ENCODE measurements around the gene PRRC2B.
A peak's percentile ranks its signal among the peaks of the same experiment; 100 is the strongest.

The PRRC2B gene

GRCh38 chr9:131423171-131423581, 29.3 kb downstream of the PRRC2B start:
- Mint-ChIP-seq H3K4me1 (peaks cover 52% of the 10 kb centered on the region), H3K27me3 (no peaks in the 10 kb centered on the region), H3K9me3 (no peaks in the 10 kb centered on the region), H3K4me3 (peak overlapping the region; percentile 43), H3K27ac (peak overlapping the region; percentile 90), H3K36me3 (peaks cover 16% of the 10 kb centered on the region)
- DNase-seq (ENCODE audit: low spot score in 2 of 2) (peak in 1 of 2 donors; percentile 57), ATAC-seq (ENCODE audit: low read depth) (peak; percentile 93)

DNA sequence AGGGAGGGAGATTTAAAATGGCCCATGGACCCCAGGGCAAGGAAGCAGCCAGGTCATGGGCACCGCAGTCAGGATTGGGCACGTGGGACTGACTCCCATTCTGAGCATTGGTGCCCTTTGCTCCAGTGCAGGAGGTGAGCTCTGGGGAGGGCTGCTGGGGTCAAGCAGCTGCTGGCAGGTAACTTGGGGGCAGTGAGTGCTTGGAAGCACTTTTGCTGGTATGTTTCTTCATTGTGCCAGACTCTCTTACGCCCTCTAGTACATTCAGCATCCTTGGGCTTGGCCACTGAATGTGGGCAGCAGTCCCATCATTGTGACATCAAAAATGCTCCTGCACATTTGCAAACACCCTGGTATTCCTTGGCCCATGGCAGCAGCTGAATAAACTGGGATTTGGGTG, 32.7 kb downstream of the PRRC2B start:
- H3K27ac Mint-ChIP-seq: peak overlapping the region; percentile 62
- H3K27me3 Mint-ChIP-seq: no peaks in the 10 kb centered on the region
- ATAC-seq (ENCODE audit: low read depth): no peak
- H3K36me3 Mint-ChIP-seq: peaks cover 16% of the 10 kb centered on the region
- H3K4me3 Mint-ChIP-seq: no peak overlapping the region
- no peak for DNase-seq (ENCODE audit: low spot score in 2 of 2)
- peaks cover 48% of the 10 kb centered on the region for H3K4me1 Mint-ChIP-seq
- no peaks in the 10 kb centered on the region for H3K9me3 Mint-ChIP-seq

GRCh38 chr9:131429121-131430012, 35.5 kb downstream of the PRRC2B start:
- DNase-seq (ENCODE audit: low spot score in 2 of 2): no peak
- peaks cover 19% of the 10 kb centered on the region for H3K36me3 Mint-ChIP-seq
- H3K4me1 Mint-ChIP-seq: peaks cover 31% of the 10 kb centered on the region
- peak overlapping the region; percentile 67 for H3K27ac Mint-ChIP-seq
- no peak for ATAC-seq (ENCODE audit: low read depth)
- no peaks in the 10 kb centered on the region for H3K9me3 Mint-ChIP-seq
- no peak overlapping the region for H3K4me3 Mint-ChIP-seq
- H3K27me3 Mint-ChIP-seq: no peaks in the 10 kb centered on the region

GRCh38 chr9:131432050-131432449, 38.2 kb downstream of the PRRC2B start:
- H3K36me3 Mint-ChIP-seq: peaks cover 19% of the 10 kb centered on the region
- H3K9me3 Mint-ChIP-seq: no peaks in the 10 kb centered on the region
- no peak overlapping the region for H3K27ac Mint-ChIP-seq
- peaks cover 20% of the 10 kb centered on the region for H3K4me1 Mint-ChIP-seq
- ATAC-seq (ENCODE audit: low read depth) (no peak), DNase-seq (ENCODE audit: low spot score in 2 of 2) (no peak)
- H3K27me3 Mint-ChIP-seq: no peaks in the 10 kb centered on the region
- H3K4me3 Mint-ChIP-seq: no peak overlapping the region

DNA sequence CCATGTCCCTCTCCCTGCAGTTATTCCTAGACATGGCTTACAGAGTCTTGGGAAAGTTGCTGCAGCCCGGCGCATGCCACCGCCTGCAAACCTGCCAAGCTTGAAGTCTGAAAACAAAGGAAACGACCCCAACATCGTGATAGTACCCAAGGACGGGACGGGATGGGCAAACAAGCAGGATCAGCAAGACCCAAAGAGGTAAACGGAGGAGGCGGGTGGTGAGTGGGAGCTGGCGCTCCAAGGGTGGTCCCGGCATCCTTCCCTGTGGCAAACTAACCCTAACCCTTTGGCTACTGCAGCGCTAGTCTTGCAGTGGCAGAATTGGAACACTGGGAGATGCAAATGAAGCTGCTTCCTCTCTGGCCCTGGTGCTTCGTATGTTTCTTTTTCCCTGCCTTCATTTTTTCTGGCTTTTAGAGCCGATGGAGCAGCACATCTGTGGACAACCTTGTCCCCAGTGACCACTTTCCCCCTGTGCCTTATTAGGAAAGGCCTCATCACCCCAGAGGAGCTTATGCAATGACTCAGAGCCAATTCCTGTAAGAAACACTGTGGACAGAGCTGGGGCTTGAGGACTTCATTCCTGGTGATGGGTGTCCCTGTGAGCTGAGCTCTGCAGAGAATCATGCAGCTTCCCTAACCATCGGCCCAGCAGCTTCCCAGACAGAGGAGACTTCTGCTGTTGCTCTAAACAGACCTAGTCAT, 38.9 kb downstream of the PRRC2B start:
- no peak for ATAC-seq (ENCODE audit: low read depth)
- Mint-ChIP-seq H3K27me3 (no peaks in the 10 kb centered on the region), H3K4me1 (peaks cover 18% of the 10 kb centered on the region), H3K4me3 (no peak overlapping the region), H3K27ac (no peak overlapping the region), H3K9me3 (no peaks in the 10 kb centered on the region), H3K36me3 (peaks cover 17% of the 10 kb centered on the region)
- DNase-seq (ENCODE audit: low spot score in 2 of 2): no peak

GRCh38 chr9:131433302-131433854, 39.5 kb downstream of the PRRC2B start:
- Mint-ChIP-seq H3K36me3 (peaks cover 20% of the 10 kb centered on the region), H3K27me3 (no peaks in the 10 kb centered on the region), H3K4me1 (peaks cover 18% of the 10 kb centered on the region), H3K4me3 (no peak overlapping the region), H3K9me3 (no peaks in the 10 kb centered on the region), H3K27ac (no peak overlapping the region)
- ATAC-seq (ENCODE audit: low read depth): no peak
- DNase-seq (ENCODE audit: low spot score in 2 of 2): no peak

GRCh38 chr9:131434673-131435072, 40.8 kb downstream of the PRRC2B start:
- Mint-ChIP-seq H3K9me3 (no peaks in the 10 kb centered on the region), H3K4me3 (no peak overlapping the region), H3K27me3 (no peaks in the 10 kb centered on the region), H3K27ac (no peak overlapping the region), H3K36me3 (peaks cover 28% of the 10 kb centered on the region), H3K4me1 (peaks cover 10% of the 10 kb centered on the region)
- DNase-seq (ENCODE audit: low spot score in 2 of 2) (no peak), ATAC-seq (ENCODE audit: low read depth) (no peak)

- no peak overlapping the region for H3K27ac Mint-ChIP-seq
- H3K27me3 Mint-ChIP-seq: no peaks in the 10 kb centered on the region
- DNase-seq (ENCODE audit: low spot score in 2 of 2): no peak
- H3K9me3 Mint-ChIP-seq: no peaks in the 10 kb centered on the region
- ATAC-seq (ENCODE audit: low read depth): no peak
- no peak overlapping the region for H3K4me3 Mint-ChIP-seq
- peaks cover 7% of the 10 kb centered on the region for H3K4me1 Mint-ChIP-seq
- H3K36me3 Mint-ChIP-seq: peaks cover 33% of the 10 kb centered on the region
Observed at GRCh38 chr9:131436376-131436775, 42.5 kb downstream of the PRRC2B start.

GRCh38 chr9:131436865-131437271, 43.0 kb downstream of the PRRC2B start:
- ATAC-seq (ENCODE audit: low read depth) (no peak), DNase-seq (ENCODE audit: low spot score in 2 of 2) (no peak)
- Mint-ChIP-seq H3K4me3 (no peak overlapping the region), H3K27ac (no peak overlapping the region), H3K9me3 (no peaks in the 10 kb centered on the region), H3K4me1 (peaks cover 10% of the 10 kb centered on the region), H3K27me3 (no peaks in the 10 kb centered on the region), H3K36me3 (peaks cover 33% of the 10 kb centered on the region)

DNA sequence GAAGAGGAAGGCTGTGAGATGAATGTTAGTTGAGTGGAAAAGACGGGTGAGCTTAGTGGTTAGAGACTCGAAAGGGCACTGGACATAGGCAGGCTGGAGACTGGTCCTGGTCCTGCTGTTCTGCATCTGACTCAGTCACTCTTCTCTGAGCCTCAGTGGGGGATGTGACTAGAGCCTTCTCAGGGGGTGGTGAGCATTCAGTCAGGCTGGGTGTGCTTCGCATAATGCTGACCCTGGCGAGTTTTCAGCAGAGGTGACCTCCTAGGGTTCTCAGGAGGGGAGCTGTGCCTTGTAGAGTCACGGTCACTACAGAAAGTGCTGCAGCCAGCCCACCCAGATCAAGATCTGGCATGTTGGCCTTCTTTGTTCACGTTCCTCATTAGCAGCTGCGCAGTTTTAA, 44.3 kb downstream of the PRRC2B start:
- Mint-ChIP-seq H3K27ac (peak overlapping the region; percentile 51), H3K9me3 (no peaks in the 10 kb centered on the region), H3K36me3 (peaks cover 31% of the 10 kb centered on the region)

GRCh38 chr9:131439224-131439623, 45.3 kb downstream of the PRRC2B start:
- DNase-seq (ENCODE audit: low spot score in 2 of 2) (no peak), ATAC-seq (ENCODE audit: low read depth) (no peak)
- Mint-ChIP-seq H3K4me1 (peaks cover 15% of the 10 kb centered on the region), H3K9me3 (no peaks in the 10 kb centered on the region), H3K4me3 (no peak overlapping the region), H3K27me3 (no peaks in the 10 kb centered on the region), H3K36me3 (peaks cover 32% of the 10 kb centered on the region), H3K27ac (peak overlapping the region; percentile 51)

More for the DNA sequence above, 44.3 kb downstream of the PRRC2B start:
- no peak for DNase-seq (ENCODE audit: low spot score in 2 of 2)
- Mint-ChIP-seq H3K27me3 (no peaks in the 10 kb centered on the region), H3K4me3 (no peak overlapping the region), H3K4me1 (peaks cover 15% of the 10 kb centered on the region)
- ATAC-seq (ENCODE audit: low read depth): no peak

- H3K4me3 Mint-ChIP-seq: peak overlapping the region; percentile 37
- no peaks in the 10 kb centered on the region for H3K27me3 Mint-ChIP-seq
- peak overlapping the region; percentile 76 for H3K27ac Mint-ChIP-seq
- peaks cover 15% of the 10 kb centered on the region for H3K4me1 Mint-ChIP-seq
- DNase-seq (ENCODE audit: low spot score in 2 of 2) (peak; percentile 38 to 50), ATAC-seq (ENCODE audit: low read depth) (peak; percentile 100)
- H3K36me3 Mint-ChIP-seq: peaks cover 32% of the 10 kb centered on the region
- no peaks in the 10 kb centered on the region for H3K9me3 Mint-ChIP-seq
Observed at GRCh38 chr9:131441441-131441840, 47.6 kb downstream of the PRRC2B start.

- Mint-ChIP-seq H3K4me1 (peaks cover 15% of the 10 kb centered on the region), H3K4me3 (no peak overlapping the region), H3K36me3 (peaks cover 36% of the 10 kb centered on the region), H3K27me3 (no peaks in the 10 kb centered on the region), H3K27ac (peak overlapping the region; percentile 76), H3K9me3 (no peaks in the 10 kb centered on the region)
- no peak for DNase-seq (ENCODE audit: low spot score in 2 of 2)
- no peak for ATAC-seq (ENCODE audit: low read depth)
Observed at GRCh38 chr9:131442351-131442750, 48.5 kb downstream of the PRRC2B start.

DNA sequence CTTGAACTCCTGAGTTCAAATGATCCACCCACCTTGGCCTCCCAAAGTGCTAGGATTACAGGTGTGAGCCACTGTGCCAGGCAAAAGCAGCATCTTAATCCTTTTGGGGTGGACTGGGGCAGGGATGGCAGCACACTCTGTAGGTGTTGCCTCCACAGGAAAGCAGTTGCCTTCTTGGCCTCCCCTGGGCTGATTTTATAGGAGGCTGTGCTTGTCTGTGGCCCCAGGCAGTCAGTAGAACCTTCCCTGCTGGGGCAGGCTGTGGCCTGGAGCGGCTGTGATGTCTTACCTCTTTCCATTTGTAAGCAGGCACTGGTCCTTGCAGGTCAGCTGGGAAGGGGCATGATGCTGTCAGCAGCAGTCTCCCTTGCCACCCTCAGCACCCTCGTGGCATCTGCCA, 49.8 kb downstream of the PRRC2B start:
- ATAC-seq (ENCODE audit: low read depth) (no peak), DNase-seq (ENCODE audit: low spot score in 2 of 2) (no peak)
- peaks cover 15% of the 10 kb centered on the region for H3K4me1 Mint-ChIP-seq
- H3K9me3 Mint-ChIP-seq: no peaks in the 10 kb centered on the region
- H3K27me3 Mint-ChIP-seq: no peaks in the 10 kb centered on the region
- peak overlapping the region; percentile 41 for H3K27ac Mint-ChIP-seq
- H3K4me3 Mint-ChIP-seq: no peak overlapping the region
- H3K36me3 Mint-ChIP-seq: peaks cover 35% of the 10 kb centered on the region
